Hepatocyte (in vitro differentiated cells): ENCODE data around the gene ZFP92. TPM values are rescaled to one million over a fixed set of nuclear protein-coding genes. Genes with fewer than 3 reads are reported as not detected.
A peak's percentile ranks its signal among the peaks of the same experiment; 100 is the strongest.
"Not testable (repeated sequence)": the region's sequence is repeated elsewhere in the genome, so short reads cannot be mapped to it uniquely, and the experiment has no call there.

Experiments
- DNase-seq: peaks from one replicate; pipeline ENCODE4 v3.0.0-alpha.2; 2016; ENCODE audit warnings: low spot score
- H2AFZ ChIP-seq: fragments of 200-600 bp; sonication (generic); 2 replicates; pipeline ENCODE4 v1.6.0; 2016; ENCODE audit warnings: antibody characterized with exemption, mild to moderate bottlenecking
- H3K27ac ChIP-seq: fragments of 200-600 bp; sonication (generic); 2 replicates; pipeline ENCODE4 v1.5.1; 2016; ENCODE audit warnings: mild to moderate bottlenecking
- H3K27me3 ChIP-seq: fragments of 200-600 bp; sonication (generic); 2 replicates; pipeline ENCODE4 v1.6.1; 2016
- H3K36me3 ChIP-seq: fragments of 200-600 bp; sonication (generic); replicated peaks from 2 replicates; pipeline ENCODE4 v1.5.1; 2016; ENCODE audit warnings: low read depth; ENCODE audit not compliant: insufficient read depth
- H3K4me1 ChIP-seq: fragments of 200-600 bp; sonication (generic); 2 replicates; pipeline ENCODE4 v1.5.1; 2016; ENCODE audit warnings: mild to moderate bottlenecking, moderate library complexity; ENCODE audit not compliant: insufficient read depth
- H3K4me2 ChIP-seq: fragments of 200-600 bp; sonication (generic); 2 replicates; pipeline ENCODE4 v1.6.0; 2016
- H3K4me3 ChIP-seq: fragments of 200-600 bp; sonication (generic); 2 replicates; pipeline ENCODE4 v1.5.1; 2016; ENCODE audit warnings: mild to moderate bottlenecking
- H3K79me2 ChIP-seq: fragments of 200-600 bp; sonication (generic); 2 replicates; pipeline ENCODE4 v1.6.0; 2017; ENCODE audit warnings: mild to moderate bottlenecking
- H3K9me2 ChIP-seq: fragments of 200-600 bp; sonication (generic); replicated peaks from 2 replicates; pipeline ENCODE4 v1.6.0; 2017; ENCODE audit warnings: mild to moderate bottlenecking; ENCODE audit not compliant: insufficient read depth
- H3K9me3 ChIP-seq: fragments of 200-600 bp; sonication (generic); 2 replicates; pipeline ENCODE4 v1.5.1; 2016; ENCODE audit warnings: low read depth, mild to moderate bottlenecking
- H4K20me1 ChIP-seq: fragments of 200-600 bp; sonication (generic); 2 replicates; pipeline ENCODE4 v1.6.0; 2016; ENCODE audit warnings: mild to moderate bottlenecking; ENCODE audit not compliant: insufficient read depth, poor library complexity, severe bottlenecking
- CTCF ChIP-seq: fragments of 200-600 bp; sonication (generic); IDR thresholded peaks from 2 replicates; pipeline ENCODE4 v1.5.1; 2016; ENCODE audit warnings: antibody characterized with exemption, mild to moderate bottlenecking; ENCODE audit not compliant: poor library complexity
- EZH2 ChIP-seq: fragments of 200-600 bp; sonication (generic); IDR thresholded peaks from 2 replicates; pipeline ENCODE4 v1.6.1; 2016; ENCODE audit warnings: antibody characterized with exemption, mild to moderate bottlenecking, borderline replicate concordance
- EZH2phosphoT487 ChIP-seq: fragments of 200-600 bp; sonication (generic); IDR thresholded peaks from one replicate; pipeline ENCODE4 v1.6.1; 2018; ENCODE audit warnings: antibody characterized with exemption, mild to moderate bottlenecking, low read depth, moderate library complexity; ENCODE audit not compliant: unreplicated experiment, severe bottlenecking
- WGBS: methylation state at CpG from one replicate; pipeline ENCODE4 v1.1.6; 2016; ENCODE audit warnings: low lambda C conversion rate; ENCODE audit errors: missing lambda C conversion rate; 5-methylcytosine and 5-hydroxymethylcytosine counted together
- polyA plus RNA-seq: library from polyadenylated mRNA; unstranded; fragments of >200 nt; fragmentation: Nextera tagmentation; extraction: Ambion mirVana; gene quantifications from 2 replicates; pipeline ENCODE4 v1.2.1, GENCODE V29; 2016
- total RNA-seq: library from RNA; depleted of rRNA; stranded (reverse); fragments of >200 nt; gene quantifications from 2 replicates; pipeline ENCODE4 v1.2.3, GENCODE V29; 2014

Gene ZFP92
- total and polyA plus RNA-seq, 2 experiments from 2014 or later: 0.33 to 0.90 TPM

- H3K9me2 ChIP-seq: no peaks in the 10 kb centered on the region
- no peak overlapping the region for H2AFZ ChIP-seq
- DNase-seq: no peak
- H4K20me1 ChIP-seq: no peaks in the 10 kb centered on the region
- no peak for TF ChIP-seq EZH2phosphoT487
- no peak for TF ChIP-seq EZH2
- no peak for TF ChIP-seq CTCF
- peak overlapping the region; percentile 53 for H3K4me2 ChIP-seq
- no peaks in the 10 kb centered on the region for H3K36me3 ChIP-seq
- peak overlapping the region; percentile 83 for H3K27ac ChIP-seq
- no peaks in the 10 kb centered on the region for H3K79me2 ChIP-seq
- 84% methylated on average over 3 of the region's 3 CpGs for WGBS
- no peaks in the 10 kb centered on the region for H3K27me3 ChIP-seq
- no peaks in the 10 kb centered on the region for H3K4me1 ChIP-seq
- no peak overlapping the region for H3K4me3 ChIP-seq
- no peaks in the 10 kb centered on the region for H3K9me3 ChIP-seq
Measured at GRCh38 chrX:153382563-153383482, 28.4 kb upstream of the ZFP92 start.

GRCh38 chrX:153384390-153384789, 26.9 kb upstream of the ZFP92 start:
- WGBS: 86% methylated on average over 6 of the region's 6 CpGs
- Histone ChIP-seq H4K20me1 (no peaks in the 10 kb centered on the region), H3K36me3 (no peaks in the 10 kb centered on the region), H3K27ac (no peak overlapping the region), H3K9me3 (no peaks in the 10 kb centered on the region), H3K9me2 (no peaks in the 10 kb centered on the region), H3K79me2 (no peaks in the 10 kb centered on the region), H3K27me3 (no peaks in the 10 kb centered on the region), H3K4me2 (no peak overlapping the region), H3K4me3 (no peak overlapping the region), H2AFZ (no peak overlapping the region), H3K4me1 (no peaks in the 10 kb centered on the region)
- DNase-seq: no peak
- TF ChIP-seq CTCF (no peak), EZH2phosphoT487 (no peak), EZH2 (no peak)

- not testable (repeated sequence) for H3K4me2 ChIP-seq, H3K9me3 ChIP-seq, H3K36me3 ChIP-seq, H3K9me2 ChIP-seq, H3K79me2 ChIP-seq, H3K4me1 ChIP-seq, H3K27ac ChIP-seq, DNase-seq, H2AFZ ChIP-seq, H3K4me3 ChIP-seq, H4K20me1 ChIP-seq, H3K27me3 ChIP-seq
- 71% methylated on average over 2 of the region's 2 CpGs for WGBS
Measured at GRCh38 chrX:153384973-153385372, 26.3 kb upstream of the ZFP92 start.

- WGBS: 78% methylated on average over 5 of the region's 5 CpGs
- Histone ChIP-seq H3K4me1 (no peaks in the 10 kb centered on the region), H3K4me2 (no peak overlapping the region), H3K27me3 (no peaks in the 10 kb centered on the region), H3K9me2 (no peaks in the 10 kb centered on the region), H3K9me3 (no peaks in the 10 kb centered on the region), H3K79me2 (no peaks in the 10 kb centered on the region), H3K36me3 (no peaks in the 10 kb centered on the region), H2AFZ (no peak overlapping the region), H3K4me3 (no peak overlapping the region), H4K20me1 (no peaks in the 10 kb centered on the region), H3K27ac (no peak overlapping the region)
- TF ChIP-seq CTCF: no peak
- TF ChIP-seq EZH2: no peak
- TF ChIP-seq EZH2phosphoT487: no peak
- no peak for DNase-seq
Measured at GRCh38 chrX:153386097-153386496, 25.2 kb upstream of the ZFP92 start.
